Type B pancreatic cell (in vitro differentiated cells): Measurements from ENCODE around the gene ECI2. TPM values are rescaled to one million over a fixed set of nuclear protein-coding genes. Genes with fewer than 3 reads are reported as not detected.

Source experiments
- DNase-seq: peaks from one replicate; pipeline ENCODE4 v3.0.0; 2021; ENCODE audit warnings: mixed read lengths; ENCODE audit not compliant: unreplicated experiment; ENCODE audit errors: extremely low spot score
- H3K27ac Mint-ChIP-seq: 2 replicates; pipeline ENCODE4 v1.8.0; 2021; ENCODE audit warnings: mild to moderate bottlenecking, mixed read lengths
- H3K27me3 Mint-ChIP-seq: 2 replicates; pipeline ENCODE4 v1.8.0; 2021; ENCODE audit warnings: mixed read lengths
- H3K36me3 Mint-ChIP-seq: 2 replicates; pipeline ENCODE4 v1.8.0; 2021; ENCODE audit warnings: mixed read lengths
- H3K4me1 Mint-ChIP-seq: one replicate; pipeline ENCODE4 v1.8.0; 2021; ENCODE audit warnings: mixed read lengths; ENCODE audit not compliant: unreplicated experiment
- H3K4me3 Mint-ChIP-seq: 2 replicates; pipeline ENCODE4 v1.8.0; 2021; ENCODE audit warnings: mild to moderate bottlenecking, mixed read lengths
- H3K9me3 Mint-ChIP-seq: 2 replicates; pipeline ENCODE4 v1.8.0; 2021; ENCODE audit warnings: mixed read lengths
- CTCF ChIP-seq: fragments of 200-600 bp; sonication (generic); conservative IDR thresholded peaks from 2 replicates; pipeline ENCODE4 v1.5.0; 2021; ENCODE audit warnings: antibody characterized with exemption, mild to moderate bottlenecking
- total RNA-seq: library from RNA; stranded (reverse); gene quantifications from 2 replicates; pipeline ENCODE4 v1.2.1, GENCODE V29; 2021; ENCODE audit warnings: low replicate concordance

ECI2 gene
- total RNA-seq, 1 donor from 2014 or later, result 62.9 TPM

DNA sequence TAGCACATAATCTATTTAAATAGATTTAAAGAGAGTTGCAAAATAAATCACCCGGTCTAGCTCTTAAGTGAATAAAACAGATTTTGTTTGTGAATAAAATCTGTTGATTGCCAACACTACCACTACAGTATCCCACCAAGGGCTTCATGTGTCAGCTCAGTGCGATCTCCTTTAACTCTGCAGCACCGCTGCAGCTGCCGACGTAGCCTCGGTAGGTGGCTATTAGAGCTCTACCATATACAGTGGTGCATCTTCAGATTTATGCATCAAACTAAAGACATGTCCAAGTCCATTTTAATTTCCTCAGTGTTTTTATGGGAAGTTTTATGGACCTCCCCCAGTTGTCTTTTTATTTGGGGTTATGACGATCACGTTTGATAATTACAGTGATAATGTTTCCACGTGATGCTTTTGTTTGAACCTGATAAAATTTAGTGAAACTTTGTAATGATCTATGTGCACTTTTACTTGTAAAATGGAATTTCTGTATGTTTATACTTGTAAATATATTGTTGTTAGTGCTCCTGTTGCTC is 26.7 kb downstream of the ECI2 start:
- Mint-ChIP-seq H3K36me3 (no peaks in the 10 kb centered on the region), H3K27me3 (no peaks in the 10 kb centered on the region)

GRCh38 chr6:4107873-4108272 is 27.5 kb downstream of the ECI2 start:
- no peak for DNase-seq
- Mint-ChIP-seq H3K4me1 (peaks cover 4% of the 10 kb centered on the region), H3K27me3 (no peaks in the 10 kb centered on the region), H3K9me3 (no peaks in the 10 kb centered on the region), H3K4me3 (no peak overlapping the region), H3K27ac (no peak overlapping the region), H3K36me3 (no peaks in the 10 kb centered on the region)
- TF ChIP-seq CTCF, result no peak

More for the DNA sequence above, 26.7 kb downstream of the ECI2 start:
- peaks cover 4% of the 10 kb centered on the region for H3K4me1 Mint-ChIP-seq
- H3K9me3 Mint-ChIP-seq, result no peaks in the 10 kb centered on the region
- DNase-seq, result no peak
- no peak overlapping the region for H3K4me3 Mint-ChIP-seq
- no peak for TF ChIP-seq CTCF
- no peak overlapping the region for H3K27ac Mint-ChIP-seq

GRCh38 chr6:4105980-4106536 is 29.3 kb downstream of the ECI2 start:
- Mint-ChIP-seq H3K4me1 (peaks cover 4% of the 10 kb centered on the region), H3K9me3 (no peaks in the 10 kb centered on the region), H3K27me3 (no peaks in the 10 kb centered on the region), H3K36me3 (no peaks in the 10 kb centered on the region), H3K27ac (no peak overlapping the region), H3K4me3 (no peak overlapping the region)
- DNase-seq, result no peak
- TF ChIP-seq CTCF, result no peak

DNA sequence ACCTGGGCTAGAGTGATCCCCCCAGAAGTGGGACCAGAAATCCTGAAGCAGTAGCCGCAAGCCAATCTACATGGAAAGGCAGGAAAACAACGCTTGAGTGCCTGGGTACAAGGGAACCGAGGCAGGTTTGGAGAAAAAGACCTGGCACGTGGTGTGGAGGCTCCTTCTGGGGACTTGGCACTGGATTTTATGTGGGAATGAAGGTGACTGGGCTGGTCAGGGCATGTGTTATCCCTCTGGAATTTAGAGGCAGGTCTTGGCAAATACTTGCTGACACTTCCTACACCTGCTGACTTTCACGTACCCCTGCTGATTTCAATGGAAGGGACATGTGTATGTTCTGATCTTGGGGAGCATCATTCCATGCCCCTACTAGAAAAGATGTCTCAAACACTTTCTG is 31.4 kb downstream of the ECI2 start:
- H3K4me1 Mint-ChIP-seq, result peaks cover 4% of the 10 kb centered on the region
- H3K4me3 Mint-ChIP-seq, result no peak overlapping the region
- no peaks in the 10 kb centered on the region for H3K36me3 Mint-ChIP-seq
- H3K27me3 Mint-ChIP-seq, result peaks cover 1% of the 10 kb centered on the region
- TF ChIP-seq CTCF, result no peak
- no peak overlapping the region for H3K27ac Mint-ChIP-seq
- no peak for DNase-seq
- no peaks in the 10 kb centered on the region for H3K9me3 Mint-ChIP-seq

GRCh38 chr6:4102687-4103244 is 32.6 kb downstream of the ECI2 start:
- no peak overlapping the region for H3K27ac Mint-ChIP-seq
- no peak for TF ChIP-seq CTCF
- H3K4me3 Mint-ChIP-seq, result no peak overlapping the region
- H3K27me3 Mint-ChIP-seq, result peaks cover 3% of the 10 kb centered on the region
- H3K4me1 Mint-ChIP-seq, result peaks cover 4% of the 10 kb centered on the region
- no peaks in the 10 kb centered on the region for H3K36me3 Mint-ChIP-seq
- H3K9me3 Mint-ChIP-seq, result no peaks in the 10 kb centered on the region
- DNase-seq, result no peak
